HG02885 (cell line): ENCODE data around the gene CCL13.

Experiments used
- ATAC-seq: cut with Tn5 transposase; IDR thresholded peaks from one replicate; pipeline ENCODE4 v1.9.1; 2021; ENCODE audit warnings: mild to moderate bottlenecking; ENCODE audit not compliant: unreplicated experiment, poor library complexity

The CCL13 gene

GRCh38 chr17:34361478-34362061 lies 5.3 kb downstream of the CCL13 start:
- ATAC-seq = peak; percentile 58

- ATAC-seq = no peak
Observed at GRCh38 chr17:34363183-34363661, 6.9 kb downstream of the CCL13 start, which contains the start of gene CCL1. Gene CCL1, minus strand, starts transcription at chr17:34363233. Its CDS starts 72 bp downstream, at chr17:34363161.

DNA sequence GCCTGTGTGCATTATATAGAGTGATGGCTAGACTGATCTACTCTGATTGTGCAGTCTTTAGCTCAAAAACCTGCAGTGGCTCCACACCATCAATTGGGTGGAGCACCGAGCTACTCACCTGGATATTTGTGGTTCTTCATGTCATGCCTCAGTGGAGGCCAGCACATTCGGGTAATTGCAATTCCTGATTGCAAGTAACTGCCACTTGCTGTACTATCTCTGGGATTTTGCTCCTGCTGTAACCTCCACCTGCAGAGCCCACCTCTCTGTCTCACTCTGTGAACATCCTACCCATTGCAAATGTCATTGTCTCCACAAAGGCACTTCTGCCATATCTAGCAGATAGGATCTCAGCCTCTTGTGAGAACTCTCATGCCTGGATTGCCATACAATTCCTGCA lies 8.5 kb downstream of the CCL13 start:
- no peak for ATAC-seq

DNA sequence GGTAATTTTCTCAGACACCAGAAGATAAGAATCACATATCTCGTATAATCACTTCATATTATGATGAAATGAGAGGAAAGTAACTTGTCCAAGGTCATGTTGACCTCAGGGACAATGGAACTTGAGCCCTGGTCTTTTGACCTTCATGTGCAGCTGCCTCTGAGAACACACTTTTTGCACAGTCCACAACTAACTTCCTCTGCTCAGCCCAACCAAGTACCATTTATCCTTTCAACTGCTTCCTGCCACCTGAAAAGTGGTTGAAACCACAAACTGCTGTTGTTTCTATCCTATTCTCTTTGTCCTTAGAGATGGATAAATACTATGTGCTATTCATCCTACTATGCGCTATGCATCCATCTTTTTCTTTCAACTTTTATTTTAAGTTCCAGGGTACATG lies 9.1 kb downstream of the CCL13 start:
- ATAC-seq = no peak

- ATAC-seq = no peak
Observed at GRCh38 chr17:34366010-34366409, 9.7 kb downstream of the CCL13 start.

DNA sequence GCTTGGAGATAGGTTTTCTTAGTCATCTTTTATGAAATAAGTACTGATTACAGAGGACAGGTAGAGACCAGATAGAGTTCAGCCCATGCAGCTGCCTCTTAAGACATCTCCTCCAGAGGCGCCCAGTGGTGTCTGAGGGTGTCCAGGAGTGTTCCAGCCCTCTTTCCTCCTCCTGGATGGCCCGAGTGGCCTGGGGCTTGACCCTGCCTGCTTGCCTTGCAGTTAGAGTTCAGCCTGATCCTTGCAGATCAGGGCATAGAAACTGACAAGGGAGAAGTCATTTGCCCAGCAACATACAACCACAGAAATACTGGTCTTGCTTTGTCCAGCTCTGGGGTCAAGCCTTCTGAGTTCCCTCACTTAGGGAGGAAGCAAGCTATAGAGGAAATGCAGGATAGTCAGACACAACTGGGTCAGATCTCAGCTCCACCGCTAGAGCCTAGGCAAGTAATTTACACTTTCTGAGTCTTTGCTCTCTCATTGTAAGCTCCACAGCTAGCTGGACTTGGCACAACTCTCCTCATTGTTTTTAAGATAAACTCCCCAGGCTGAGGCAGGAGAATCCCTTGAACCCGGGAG lies 10.3 kb downstream of the CCL13 start:
- ATAC-seq = no peak

DNA sequence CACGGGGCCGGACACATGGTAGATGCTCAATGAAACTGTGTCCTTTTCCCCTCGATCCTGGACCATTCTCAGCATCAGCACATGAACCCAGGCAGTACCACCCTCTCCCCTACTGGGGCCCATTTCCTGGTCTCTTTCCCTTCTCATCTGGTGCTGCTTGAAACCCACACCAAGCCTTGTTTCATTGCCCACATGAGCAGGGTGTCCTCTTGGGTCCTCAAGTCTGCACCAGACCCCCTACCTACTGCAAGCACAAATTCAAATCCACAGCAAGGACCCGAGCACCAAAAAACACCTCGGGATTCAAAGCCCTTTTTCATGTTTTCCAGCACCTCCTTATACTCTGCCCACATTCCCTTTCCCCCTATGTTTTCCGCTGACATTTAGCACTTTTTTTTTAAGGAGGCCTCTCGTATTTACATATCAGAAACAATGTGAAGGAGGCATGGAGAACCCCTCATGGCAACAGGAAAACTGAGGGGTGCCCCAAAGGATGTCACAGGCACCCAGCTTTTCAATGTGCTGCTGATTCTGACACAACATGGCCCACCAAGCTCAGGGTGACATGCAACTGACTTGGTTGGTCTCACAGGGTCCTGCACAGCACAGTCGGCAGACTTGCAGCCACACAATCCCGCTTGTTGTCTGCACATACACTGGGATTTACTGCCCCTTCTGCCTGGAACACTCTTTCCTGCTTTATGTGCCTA lies 11.4 kb downstream of the CCL13 start:
- ATAC-seq = no peak

GRCh38 chr17:34368196-34368945 lies 12.1 kb downstream of the CCL13 start:
- ATAC-seq = no peak

DNA sequence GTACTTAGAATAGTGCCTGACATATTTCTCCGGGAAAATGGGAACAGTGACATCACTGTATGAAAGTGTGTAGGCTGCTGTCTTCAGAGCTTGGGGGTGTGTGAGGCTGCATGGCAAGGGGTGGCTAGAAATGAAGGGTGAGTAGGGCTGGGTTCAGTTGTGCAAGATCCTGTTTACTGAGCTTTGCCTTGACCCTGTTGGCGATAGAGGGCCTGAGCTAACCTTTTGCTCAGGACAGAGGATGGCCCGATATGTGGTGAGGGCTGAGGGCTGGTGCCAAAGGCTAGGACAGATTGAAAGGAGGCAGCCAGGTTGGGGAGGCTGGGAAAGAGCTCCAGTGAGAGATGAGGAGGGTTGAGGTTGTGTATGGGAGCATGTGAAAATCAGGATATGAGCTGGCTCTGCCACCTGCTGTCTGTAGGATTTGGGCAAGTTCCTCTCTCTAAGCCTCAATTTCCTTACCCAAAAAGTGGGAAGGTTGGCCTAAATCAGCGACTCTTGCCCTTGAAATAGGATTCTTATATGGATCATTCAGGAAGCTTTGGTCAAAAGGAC lies 12.7 kb downstream of the CCL13 start:
- no peak for ATAC-seq

DNA sequence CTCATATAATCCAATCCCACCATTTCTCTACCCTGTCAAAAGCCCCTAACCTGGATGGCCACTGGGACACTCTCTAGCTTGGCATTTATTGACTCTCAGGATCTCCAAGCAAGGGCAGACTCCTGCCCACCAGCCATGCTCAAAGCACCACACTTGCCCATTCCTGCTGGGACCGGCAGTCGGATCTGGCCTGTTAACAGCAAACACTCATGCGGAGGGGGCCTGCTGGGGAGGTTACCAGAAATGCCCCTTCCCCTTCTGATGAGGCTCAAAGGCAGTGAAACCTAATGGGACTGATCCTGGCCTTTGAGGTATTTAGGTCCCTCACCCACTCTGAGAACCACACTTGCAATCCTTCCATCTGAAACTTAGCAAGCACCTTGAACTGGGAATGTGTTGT lies 13.3 kb downstream of the CCL13 start:
- no peak for ATAC-seq

GRCh38 chr17:34370376-34370996 lies 14.2 kb downstream of the CCL13 start:
- ATAC-seq = no peak

DNA sequence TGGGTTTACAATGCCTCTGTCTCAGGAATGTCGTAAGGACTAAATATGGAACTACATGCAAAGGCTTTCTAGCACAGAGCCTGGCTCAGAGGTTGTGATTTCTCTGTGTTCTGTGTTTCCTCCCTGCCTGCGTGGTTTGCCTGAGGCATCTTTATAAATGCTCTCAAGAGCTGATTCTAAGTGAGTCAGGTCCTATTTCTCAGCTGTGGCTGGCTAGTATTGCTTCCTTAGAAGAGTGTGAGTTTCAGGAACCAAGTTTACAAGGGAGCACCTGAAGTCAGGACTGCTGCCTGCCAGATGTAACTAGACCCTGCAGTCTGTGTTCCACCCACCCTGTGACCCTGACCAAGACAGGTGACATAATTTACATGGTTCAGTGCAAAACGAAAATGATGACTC lies 14.7 kb downstream of the CCL13 start:
- no peak for ATAC-seq

- ATAC-seq = no peak
Observed at GRCh38 chr17:34371405-34372100, 15.3 kb downstream of the CCL13 start.

GRCh38 chr17:34374457-34374856 lies 18.2 kb downstream of the CCL13 start:
- no peak for ATAC-seq

- no peak for ATAC-seq
Observed at GRCh38 chr17:34375426-34375997, 19.2 kb downstream of the CCL13 start.

- ATAC-seq = no peak
Observed at GRCh38 chr17:34377078-34377823, 21.0 kb downstream of the CCL13 start.

DNA sequence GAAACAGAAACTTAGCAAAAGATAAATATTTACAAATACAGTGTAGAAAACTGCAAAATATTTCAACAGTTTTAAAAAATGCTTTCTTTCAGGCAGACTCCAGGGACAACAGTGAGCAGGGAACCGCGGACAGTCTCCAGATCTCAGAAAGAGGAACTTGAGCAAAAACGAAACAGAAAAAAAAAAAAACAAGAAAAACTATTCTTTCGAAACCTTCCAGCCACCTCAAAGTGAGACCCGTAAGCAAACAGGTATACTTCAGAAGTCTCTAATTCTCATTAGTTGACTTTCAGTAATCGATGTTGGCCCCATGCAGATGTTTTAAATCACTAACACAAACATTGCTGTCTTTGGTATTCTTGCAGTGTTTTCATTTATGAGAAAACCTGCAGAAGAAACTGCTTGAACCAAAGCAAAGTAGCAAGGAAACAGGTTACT lies 22.4 kb downstream of the CCL13 start:
- ATAC-seq = peak; percentile 77

- ATAC-seq = no peak
Observed at GRCh38 chr17:34379868-34380267, 23.6 kb downstream of the CCL13 start.
